ENCODE results near the gene RAB40A.
A peak's percentile ranks its signal among the peaks of the same experiment; 100 is the strongest.

The RAB40A gene

DNA sequence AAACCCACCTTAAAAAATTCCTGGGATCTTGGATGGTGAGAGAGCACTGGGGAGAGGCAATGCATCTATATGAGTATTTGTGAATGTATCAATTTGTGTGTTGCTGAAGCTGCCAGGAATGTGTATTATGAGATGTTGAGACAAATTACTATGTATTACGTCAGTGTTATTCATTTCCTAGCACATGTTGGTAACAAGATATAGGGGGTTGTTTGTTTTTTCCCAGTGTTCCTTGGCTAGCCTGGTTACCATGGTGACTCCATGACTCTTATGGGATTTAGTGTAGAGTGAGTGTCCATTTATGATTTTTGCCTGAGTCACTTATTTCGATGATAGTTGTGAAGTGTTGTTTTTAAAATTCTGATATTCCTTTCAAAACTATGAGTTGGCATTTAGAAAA, 65.6 kb downstream of the RAB40A start:
- no peak overlapping the region for H3K18ac ChIP-seq (ENCODE audit: low read depth in 1 of 2, low read length in 2 of 2)
- no peak overlapping the region for H3K14ac ChIP-seq (ENCODE audit: low read length in 2 of 2)
- H3K4ac ChIP-seq (ENCODE audit: low read depth in 1 of 2, low read length in 2 of 2), result no peak overlapping the region
- peak; percentile 93 for DNase-seq
- no peaks in the 10 kb centered on the region for H3K79me1 ChIP-seq (replicated peaks; ENCODE audit: low read length, poor library complexity, severe bottlenecking)
- H4K8ac ChIP-seq (ENCODE audit: low read length), result no peak overlapping the region
- H3K4me2 ChIP-seq (ENCODE audit: low read length, poor library complexity, severe bottlenecking), result no peak overlapping the region
- no peak overlapping the region for H2BK5ac ChIP-seq (ENCODE audit: low read depth, low read length, poor library complexity, severe bottlenecking)
- no peak overlapping the region for H2BK15ac ChIP-seq (ENCODE audit: low read depth, poor library complexity, severe bottlenecking)
- no peaks in the 10 kb centered on the region for H3K27me3 ChIP-seq (ENCODE audit: control insufficient read depth in 1 of 2, insufficient read depth in 1 of 2, low read length in 2 of 2)
- 42% methylated on average over 2 of the region's 2 CpGs for WGBS
- no peak overlapping the region for H4K91ac ChIP-seq (ENCODE audit: low read length)
- H3K27ac ChIP-seq (ENCODE audit: low read length, poor library complexity, severe bottlenecking), result no peak overlapping the region
- H2AK5ac ChIP-seq (ENCODE audit: low read length, severe bottlenecking), result no peak overlapping the region
- H3K4me3 ChIP-seq (ENCODE audit: insufficient read depth in 1 of 2, low read depth in 1 of 2, low read length in 2 of 2), result no peak overlapping the region
- no peak overlapping the region for H3K23ac ChIP-seq (ENCODE audit: low read length in 2 of 2)
- H3K9me3 ChIP-seq (ENCODE audit: control insufficient read depth, low read length), result peaks cover 10% of the 10 kb centered on the region
- no peak overlapping the region for H2BK12ac ChIP-seq (ENCODE audit: low read length in 2 of 2)
- H3K36me3 ChIP-seq (ENCODE audit: control insufficient read depth in 1 of 2, insufficient read depth in 2 of 2, low read depth in 1 of 2, low read length in 2 of 2), result peaks cover 0 to 3% of the 10 kb centered on the region in 2 experiments
- H2BK120ac ChIP-seq (ENCODE audit: low read depth, low read length), result no peak overlapping the region
- peak overlapping the region; percentile 85 for H3K9ac ChIP-seq (ENCODE audit: low read length)
- H3K4me1 ChIP-seq (ENCODE audit: control insufficient read depth, insufficient read depth, low read depth, low read length), result no peaks in the 10 kb centered on the region
- no peak overlapping the region for H2AFZ ChIP-seq (ENCODE audit: low read depth, low read length)
